Liver (tissue), 3 donors: ENCODE data around the gene VPS11.

Source experiments
- CTCF ChIP-seq: fragments of 150-350 bp; IDR thresholded peaks from 2 replicates; pipeline ENCODE4 v1.5.1; 2017; ENCODE audit warnings: improper control_type of control experiment, low read depth, low read length; ENCODE audit not compliant: missing input control
- EGR1 ChIP-seq, 2 donors: IDR thresholded peaks; 2 replicates each; pipeline ENCODE4 v1.6.1; 2016 to 2018; ENCODE audit warnings: antibody characterized with exemption in 2 of 2, low read depth in 2 of 2
- SP1 ChIP-seq: IDR thresholded peaks from 2 replicates; pipeline ENCODE4 v1.6.1; 2018; ENCODE audit warnings: antibody characterized with exemption, mild to moderate bottlenecking
- donor health status: healthy.
- donor health status: healthy.

- TF ChIP-seq EGR1 (IDR thresholded peaks at IDR 0.05; ENCODE audit: low read depth in 2 of 2) (no peak), CTCF (no peak), SP1 (no peak)
Observed at GRCh38 chr11:119055901-119056300, 11.7 kb upstream of the VPS11 start.
